GM19099 (cell line): ENCODE measurements around the gene CPEB3.

ENCODE experiments used
- POLR2A ChIP-seq: IDR thresholded peaks from 3 replicates; pipeline ENCODE4 v1.6.1; 2011; ENCODE audit warnings: low read depth; ENCODE audit not compliant: insufficient read length; ENCODE audit errors: extremely low read depth

CPEB3 gene

DNA sequence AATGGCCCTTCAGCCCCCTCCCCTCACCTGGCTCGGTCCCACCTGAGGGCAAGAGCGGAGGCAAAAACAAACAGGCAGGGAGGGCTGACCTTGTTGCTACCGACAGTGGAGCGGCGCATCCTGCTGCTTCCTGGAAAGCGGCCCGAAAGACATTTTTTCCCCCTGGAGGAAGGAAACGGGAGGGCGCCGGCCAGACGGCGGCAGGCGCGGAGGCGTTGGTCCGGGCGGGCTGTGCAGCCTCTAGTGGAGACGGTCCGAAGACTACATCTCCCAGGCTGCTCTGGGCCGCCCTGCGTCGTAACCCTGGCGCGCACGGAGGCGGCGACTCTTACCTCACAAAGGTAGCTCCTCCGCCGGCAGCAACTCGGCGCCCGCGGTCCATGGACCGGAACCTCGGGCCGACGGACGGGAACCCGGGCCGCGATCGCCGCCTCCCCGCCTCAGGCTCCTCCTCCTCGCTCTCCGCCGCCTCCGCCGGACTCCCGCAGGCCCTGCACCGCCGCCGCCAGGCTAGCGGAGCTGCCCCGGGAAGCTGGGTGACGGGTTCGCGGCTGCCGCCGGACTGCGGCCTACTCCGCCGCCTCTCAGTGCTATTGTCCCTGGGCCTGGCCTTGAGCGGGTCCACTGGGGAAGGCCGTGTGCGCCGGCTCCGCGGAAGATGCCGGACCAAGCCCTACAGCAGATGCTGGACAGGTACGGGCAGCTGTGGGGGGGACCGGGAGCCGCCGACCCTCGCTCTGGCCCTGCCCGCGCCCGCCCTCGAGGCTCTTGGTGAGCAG is at the start of gene CPEB3, which contains the start of gene MARCHF5:
Gene CPEB3 (minus strand): TSS at position 242 of the 779 bp plus-strand sequence. CDS start 50,728 bp downstream, outside the sequence.
Gene MARCHF5 (plus strand): TSS at position 331 of the 779 bp plus-strand sequence. CDS start 328 bp downstream, at position 659.
- TF ChIP-seq POLR2A: peak; percentile 65

- no peak for TF ChIP-seq POLR2A
Measured at GRCh38 chr10:92328993-92329392, 38.1 kb upstream of the CPEB3 start.

- TF ChIP-seq POLR2A: no peak
Measured at GRCh38 chr10:92327445-92328433, 36.9 kb upstream of the CPEB3 start.

GRCh38 chr10:92323079-92323478 is 32.2 kb upstream of the CPEB3 start:
- TF ChIP-seq POLR2A: no peak

DNA sequence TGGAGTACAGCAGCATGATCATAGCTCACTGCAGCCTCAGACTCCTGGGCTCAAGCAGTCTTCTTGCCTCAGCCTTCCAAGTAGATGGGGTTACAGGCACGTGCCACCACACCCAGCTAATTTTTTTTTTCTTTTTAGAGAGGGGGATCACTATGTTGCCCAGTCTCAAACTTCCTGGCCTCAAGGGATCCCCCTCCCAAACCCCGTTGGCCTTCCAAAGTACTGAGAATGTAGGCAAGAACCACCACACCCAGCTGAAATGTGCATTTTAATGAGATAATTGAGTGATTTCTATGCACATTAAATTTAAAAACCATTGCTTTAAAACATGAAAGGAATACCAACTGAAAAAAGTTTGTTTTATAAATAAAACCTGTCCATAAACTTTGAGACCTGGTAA is 25.7 kb upstream of the CPEB3 start:
- no peak for TF ChIP-seq POLR2A

GRCh38 chr10:92313750-92314149 is 22.9 kb upstream of the CPEB3 start:
- no peak for TF ChIP-seq POLR2A

- no peak for TF ChIP-seq POLR2A
Measured at GRCh38 chr10:92309272-92309671, 18.4 kb upstream of the CPEB3 start.

- no peak for TF ChIP-seq POLR2A
Measured at GRCh38 chr10:92305133-92306072, 14.5 kb upstream of the CPEB3 start.

- no peak for TF ChIP-seq POLR2A
Measured at GRCh38 chr10:92304061-92304460, 13.2 kb upstream of the CPEB3 start.

DNA sequence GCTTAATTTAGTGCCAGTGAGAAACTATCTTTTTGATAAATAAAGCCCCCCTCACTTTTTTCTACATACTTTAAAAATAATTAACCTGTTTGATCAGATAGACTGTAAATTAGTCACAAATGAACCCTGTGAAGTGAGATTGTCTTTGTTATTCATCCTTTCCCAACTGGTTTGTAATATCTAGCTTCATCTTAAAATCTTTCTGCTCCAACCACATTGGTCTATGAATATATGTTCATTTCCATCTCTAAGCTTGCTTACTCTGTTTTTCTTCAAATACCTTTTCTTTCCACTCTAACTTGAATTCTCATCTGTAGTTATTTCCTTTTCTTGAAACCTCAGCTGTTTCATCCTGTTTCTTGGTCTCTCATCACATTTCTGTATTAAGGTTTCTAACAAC is 12.2 kb upstream of the CPEB3 start:
- no peak for TF ChIP-seq POLR2A

DNA sequence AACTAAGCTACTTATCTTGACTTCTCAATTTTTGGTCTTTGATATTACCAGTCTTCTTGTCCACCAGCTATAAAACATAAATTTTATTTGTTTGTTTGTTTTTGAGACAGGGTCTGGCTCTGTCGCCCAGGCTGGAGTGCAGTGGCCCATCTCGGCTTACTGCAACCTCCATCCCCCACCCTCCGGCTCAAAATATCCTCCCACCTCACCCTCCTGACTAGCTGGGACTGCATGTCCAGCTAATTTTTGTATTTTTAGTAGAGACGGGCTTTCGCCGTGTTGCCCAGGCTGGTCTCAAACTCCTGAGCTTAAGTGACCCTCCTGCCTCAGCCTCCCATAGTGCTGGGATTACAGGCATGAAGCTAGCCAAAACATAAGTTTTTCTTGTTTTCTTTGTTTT is 7.6 kb upstream of the CPEB3 start:
- TF ChIP-seq POLR2A: no peak

- no peak for TF ChIP-seq POLR2A
Measured at GRCh38 chr10:92291921-92292845, 1.3 kb upstream of the CPEB3 start.

DNA sequence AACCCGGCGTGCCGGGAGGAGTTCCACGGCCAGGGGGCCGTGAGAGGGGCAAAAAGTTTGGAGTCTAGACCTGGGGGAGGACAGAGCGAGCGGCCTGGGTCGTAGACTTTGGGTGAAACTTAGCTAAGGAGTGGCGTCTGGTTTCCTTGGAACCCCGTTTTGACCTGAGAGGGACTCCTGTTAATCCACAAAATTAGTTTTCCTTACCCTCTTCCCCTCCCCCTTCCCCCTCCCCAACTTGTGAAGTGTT is 663 bp upstream of the CPEB3 start:
- TF ChIP-seq POLR2A: no peak
